T-helper 1 cell (primary cell): ENCODE results near the gene OLIG1.
A peak's percentile ranks its signal among the peaks of the same experiment; 100 is the strongest.

ENCODE experiments used
- DNase-seq, 5 donors: peaks; one replicate each; pipeline ENCODE4 v3.0.0-alpha.2; 2012 to 2020

Gene OLIG1

GRCh38 chr21:33031152-33031911 is 38.6 kb upstream of the OLIG1 start:
- DNase-seq = no peak

GRCh38 chr21:33032434-33033047 is 37.4 kb upstream of the OLIG1 start:
- no peak for DNase-seq

- no peak for DNase-seq
These were observed 36.6 kb upstream of the OLIG1 start for GRCh38 chr21:33033094-33033951.

- no peak for DNase-seq
These were observed 36.0 kb upstream of the OLIG1 start for GRCh38 chr21:33033961-33034413.

GRCh38 chr21:33035147-33035546 is 34.8 kb upstream of the OLIG1 start:
- DNase-seq = no peak

- peak in 1 of 5 donors; percentile 56 for DNase-seq
These were observed 33.3 kb upstream of the OLIG1 start for GRCh38 chr21:33036430-33037162.

- no peak for DNase-seq
These were observed 32.4 kb upstream of the OLIG1 start for GRCh38 chr21:33037501-33037900.

- no peak for DNase-seq
These were observed 30.4 kb upstream of the OLIG1 start for GRCh38 chr21:33039536-33039935.

GRCh38 chr21:33040215-33040614 is 29.7 kb upstream of the OLIG1 start:
- no peak for DNase-seq

- DNase-seq = no peak
These were observed 28.0 kb upstream of the OLIG1 start for GRCh38 chr21:33041981-33042380.

GRCh38 chr21:33042812-33043211 is 27.1 kb upstream of the OLIG1 start:
- no peak for DNase-seq

- no peak for DNase-seq
These were observed 23.5 kb upstream of the OLIG1 start for GRCh38 chr21:33046455-33046854.

- DNase-seq = no peak
These were observed 22.7 kb upstream of the OLIG1 start for GRCh38 chr21:33047231-33047630.

- DNase-seq = no peak
These were observed 18.0 kb upstream of the OLIG1 start for GRCh38 chr21:33051925-33052324.

GRCh38 chr21:33053951-33054350 is 16.0 kb upstream of the OLIG1 start:
- DNase-seq = no peak

- DNase-seq = no peak
These were observed 13.9 kb upstream of the OLIG1 start for GRCh38 chr21:33055991-33056390.

GRCh38 chr21:33057385-33057940 is 12.5 kb upstream of the OLIG1 start:
- DNase-seq = no peak

GRCh38 chr21:33058527-33058926 is 11.4 kb upstream of the OLIG1 start:
- DNase-seq = no peak

- no peak for DNase-seq
These were observed 11.0 kb upstream of the OLIG1 start for GRCh38 chr21:33058957-33059356.

GRCh38 chr21:33059380-33059841 is 10.5 kb upstream of the OLIG1 start:
- DNase-seq = peak in 1 of 5 donors; percentile 38

GRCh38 chr21:33061233-33061632 is 8.7 kb upstream of the OLIG1 start:
- no peak for DNase-seq

- no peak for DNase-seq
These were observed 6.5 kb upstream of the OLIG1 start for GRCh38 chr21:33063375-33063883.
